HCT116 (cell line): Measurements from ENCODE around the gene RBM34. TPM values are rescaled to one million over a fixed set of nuclear protein-coding genes. Genes with fewer than 3 reads are reported as not detected.

Source experiments
- ATAC-seq: fragments of 200-7000 bp; cut with Tn5 transposase; 2 replicates; pipeline ENCODE4 v1.9.1; 2020; ENCODE audit warnings: mild to moderate bottlenecking, moderate library complexity
- BruUV-seq: library from RNA; stranded (reverse); fragments of 400-500 nt; replicated peaks from 2 replicates; lab custom pipeline; 2021; lab: Mats Ljungman, UMichigan
- CTCF ChIA-PET: fragments of 300-600 bp; sonication (Branson Sonifier 250); formaldehyde crosslinking; loops from one replicate; lab custom pipeline; 2021; ENCODE audit warnings: antibody characterized with exemption; lab: Charles Lee
- POLR2A ChIA-PET: fragments of 300-600, 350-600 bp; sonication (Branson Sonifier 250); formaldehyde crosslinking; loops from one replicate; lab custom pipeline; 2021; ENCODE audit warnings: antibody characterized with exemption; lab: Charles Lee
- RAD21 ChIA-PET, 2 experiments: fragments of 300-600 bp; sonication (Branson Sonifier 250); formaldehyde crosslinking; loops; one replicate each; lab custom pipeline; 2023; ENCODE audit warnings: low total read pairs in 2 of 2; ENCODE audit not compliant: uncharacterized antibody in 2 of 2, unreplicated experiment in 2 of 2, low non-redundant PET in 1 of 2; lab: Charles Lee
- DNase-seq: peaks from one replicate; pipeline ENCODE4 v3.0.0-alpha.2; 2010; ENCODE audit warnings: low read depth, low spot score
- H2AFZ ChIP-seq: fragments of 200-600 bp; shearing (Covaris generic), sonication (generic); 2 replicates; pipeline ENCODE4 v1.6.1; 2017; ENCODE audit warnings: low read depth, mixed run types, mixed read lengths, antibody characterized with exemption, low read length; ENCODE audit not compliant: poor library complexity, severe bottlenecking
- H3K27ac ChIP-seq: 2 replicates; pipeline ENCODE4 v1.5.1; 2012; ENCODE audit warnings: low read depth, low read length
- H3K27me3 ChIP-seq: fragments of 200-600 bp; sonication (generic); 2 replicates; pipeline ENCODE4 v1.6.1; 2016; ENCODE audit warnings: mixed run types, low read length, mixed read lengths; ENCODE audit not compliant: insufficient read depth
- H3K36me3 ChIP-seq, 2 experiments: fragments of 200-500 bp in 1 of 2; fragments of 200-600 bp in 1 of 2; sonication (Bioruptor generic) in 1 of 2; sonication (generic) in 1 of 2; 2 replicates each; pipeline versions ENCODE4 v1.5.1 to v1.6.1; 2014 to 2016; ENCODE audit warnings: low read length in 2 of 2, inconsistent platforms in 1 of 2, mixed read lengths in 1 of 2, mixed run types in 1 of 2; ENCODE audit not compliant: insufficient read depth in 2 of 2, control insufficient read depth in 1 of 2
- H3K4me1 ChIP-seq, 2 experiments: fragments of 200-600 bp in 1 of 2; sonication (generic) in 1 of 2; 2 replicates each; pipeline versions ENCODE4 v1.5.1 to v1.6.1; 2012 to 2017; ENCODE audit warnings: low read length in 2 of 2, inconsistent platforms in 1 of 2, mild to moderate bottlenecking in 1 of 2, mixed read lengths in 1 of 2, mixed run types in 1 of 2, moderate library complexity in 1 of 2; ENCODE audit not compliant: insufficient read depth in 2 of 2, control insufficient read depth in 1 of 2
- H3K4me2 ChIP-seq: fragments of 200-600 bp; sonication (generic); 2 replicates; pipeline ENCODE4 v1.6.1; 2017; ENCODE audit warnings: mixed run types, low read length, mixed read lengths
- H3K4me3 ChIP-seq, 2 experiments: fragments of 200-600 bp in 1 of 2; sonication (generic) in 1 of 2; replicated peaks in 1 of 2; 2 replicates each; pipeline ENCODE4 v1.5.1; 2011 to 2016; ENCODE audit warnings: low read length in 2 of 2, control low read depth in 1 of 2, low read depth in 1 of 2, mild to moderate bottlenecking in 1 of 2, mixed read lengths in 1 of 2, mixed run types in 1 of 2
- H3K79me2 ChIP-seq: fragments of 200-600 bp; sonication (generic); 2 replicates; pipeline ENCODE4 v1.6.1; 2017; ENCODE audit warnings: mild to moderate bottlenecking, mixed run types, low read length, moderate library complexity, mixed read lengths; ENCODE audit not compliant: insufficient read depth
- H3K9ac ChIP-seq: fragments of 200-600 bp; sonication (generic); 2 replicates; pipeline ENCODE4 v1.6.1; 2016; ENCODE audit warnings: low read length, mixed read lengths
- H3K9me2 ChIP-seq: fragments of 200-600 bp; sonication (generic), shearing (Covaris generic); 2 replicates; pipeline ENCODE4 v1.6.1; 2017; ENCODE audit warnings: mixed run types, mild to moderate bottlenecking, moderate library complexity; ENCODE audit not compliant: insufficient read depth
- H3K9me3 ChIP-seq, 2 experiments: fragments of 200-500 bp in 1 of 2; fragments of 200-600 bp in 1 of 2; sonication (Bioruptor generic) in 1 of 2; sonication (generic) in 1 of 2; 2 replicates each; pipeline ENCODE4 v1.6.1; 2014 to 2017; ENCODE audit warnings: low read length in 2 of 2, mixed read lengths in 2 of 2, inconsistent platforms in 1 of 2, low read depth in 1 of 2, mild to moderate bottlenecking in 1 of 2, mixed run types in 1 of 2, moderate library complexity in 1 of 2; ENCODE audit not compliant: control insufficient read depth in 1 of 2, insufficient read depth in 1 of 2
- H4K20me1 ChIP-seq: fragments of 200-600 bp; sonication (generic), shearing (Covaris generic); 2 replicates; pipeline ENCODE4 v1.6.1; 2017; ENCODE audit warnings: mixed run types, mild to moderate bottlenecking, moderate library complexity; ENCODE audit not compliant: insufficient read depth
- CBX3 ChIP-seq: IDR thresholded peaks from 2 replicates; pipeline ENCODE4 v1.6.1; 2012; ENCODE audit warnings: low read depth
- EGR1 ChIP-seq: IDR thresholded peaks from 2 replicates; pipeline ENCODE4 v1.6.1; 2012; ENCODE audit warnings: low read depth
- ELF1 ChIP-seq: IDR thresholded peaks from 2 replicates; pipeline ENCODE4 v1.6.1; 2012; ENCODE audit warnings: low read depth, borderline replicate concordance
- EZH2 ChIP-seq: fragments of 200-600 bp; sonication (generic); IDR thresholded peaks from 2 replicates; pipeline ENCODE4 v1.6.1; 2017; ENCODE audit warnings: antibody characterized with exemption, mixed run types
- EZH2phosphoT487 ChIP-seq: fragments of 200-600 bp; IDR thresholded peaks from 2 replicates; pipeline ENCODE4 v1.6.1; 2018; ENCODE audit warnings: antibody characterized with exemption, borderline replicate concordance
- JUND ChIP-seq: IDR thresholded peaks from 2 replicates; pipeline ENCODE4 v1.6.1; 2012
- MAX ChIP-seq: IDR thresholded peaks from 2 replicates; pipeline ENCODE4 v1.6.1; 2012
- POLR2A ChIP-seq: IDR thresholded peaks from 2 replicates; pipeline ENCODE4 v1.7.0; 2011; ENCODE audit warnings: borderline replicate concordance; ENCODE audit not compliant: insufficient read depth, insufficient read length; ENCODE audit errors: extremely low read depth
- RAD21 ChIP-seq: IDR thresholded peaks from 2 replicates; pipeline ENCODE4 v1.6.1; 2012; ENCODE audit warnings: low read depth, mild to moderate bottlenecking
- SIN3A ChIP-seq: IDR thresholded peaks from 2 replicates; pipeline ENCODE4 v1.6.1; 2012; ENCODE audit warnings: low read depth
- SP1 ChIP-seq: IDR thresholded peaks from 2 replicates; pipeline ENCODE4 v1.6.1; 2012; ENCODE audit warnings: low read depth
- TCF7L2 ChIP-seq: IDR thresholded peaks from 2 replicates; pipeline ENCODE4 v1.7.0; 2011; ENCODE audit warnings: borderline replicate concordance, inconsistent platforms; ENCODE audit not compliant: insufficient read depth, insufficient read length; ENCODE audit errors: extremely low read depth
- YY1 ChIP-seq: IDR thresholded peaks from 2 replicates; pipeline ENCODE4 v1.6.1; 2011; ENCODE audit warnings: low read length, low read depth, moderate library complexity, mild to moderate bottlenecking; ENCODE audit not compliant: insufficient replicate concordance; ENCODE audit errors: extremely low read depth
- ZBTB33 ChIP-seq: IDR thresholded peaks from 2 replicates; pipeline ENCODE4 v1.6.1; 2011; ENCODE audit warnings: mild to moderate bottlenecking, low read length, moderate library complexity; ENCODE audit not compliant: insufficient replicate concordance; ENCODE audit errors: extremely low read depth
- ZFX ChIP-seq: fragments of 450-650 bp; IDR thresholded peaks from 2 replicates; pipeline ENCODE4 v1.6.1; 2017
- ZNF274 ChIP-seq: fragments of 200-500 bp; sonication (Bioruptor generic); IDR thresholded peaks from 2 replicates; pipeline ENCODE4 v1.6.1; 2014; ENCODE audit warnings: mild to moderate bottlenecking, low read depth, low read length, inconsistent platforms
- intact Hi-C: fragments of 100-400 bp; cut with micrococcal nuclease; formaldehyde crosslinking; loops from 2 replicates; pipeline ENCODE4 v1.10.0; 2022
- total RNA-seq: library from RNA; stranded (reverse); gene quantifications from one replicate; pipeline ENCODE4 v1.2.1, GENCODE V29; 2021; ENCODE audit not compliant: unreplicated experiment
- TF ChIP-seq, protein P1 (sequence below): IDR thresholded peaks from 2 replicates; pipeline ENCODE4 v1.6.1; 2012; ENCODE audit warnings: low read depth

Gene RBM34
- total RNA-seq, 1 experiment from 2014 or later = 82.0 TPM

GRCh38 chr1:235152235-235152634 lies 8.8 kb downstream of the RBM34 start (continued):
- TF ChIP-seq, protein P1, sequence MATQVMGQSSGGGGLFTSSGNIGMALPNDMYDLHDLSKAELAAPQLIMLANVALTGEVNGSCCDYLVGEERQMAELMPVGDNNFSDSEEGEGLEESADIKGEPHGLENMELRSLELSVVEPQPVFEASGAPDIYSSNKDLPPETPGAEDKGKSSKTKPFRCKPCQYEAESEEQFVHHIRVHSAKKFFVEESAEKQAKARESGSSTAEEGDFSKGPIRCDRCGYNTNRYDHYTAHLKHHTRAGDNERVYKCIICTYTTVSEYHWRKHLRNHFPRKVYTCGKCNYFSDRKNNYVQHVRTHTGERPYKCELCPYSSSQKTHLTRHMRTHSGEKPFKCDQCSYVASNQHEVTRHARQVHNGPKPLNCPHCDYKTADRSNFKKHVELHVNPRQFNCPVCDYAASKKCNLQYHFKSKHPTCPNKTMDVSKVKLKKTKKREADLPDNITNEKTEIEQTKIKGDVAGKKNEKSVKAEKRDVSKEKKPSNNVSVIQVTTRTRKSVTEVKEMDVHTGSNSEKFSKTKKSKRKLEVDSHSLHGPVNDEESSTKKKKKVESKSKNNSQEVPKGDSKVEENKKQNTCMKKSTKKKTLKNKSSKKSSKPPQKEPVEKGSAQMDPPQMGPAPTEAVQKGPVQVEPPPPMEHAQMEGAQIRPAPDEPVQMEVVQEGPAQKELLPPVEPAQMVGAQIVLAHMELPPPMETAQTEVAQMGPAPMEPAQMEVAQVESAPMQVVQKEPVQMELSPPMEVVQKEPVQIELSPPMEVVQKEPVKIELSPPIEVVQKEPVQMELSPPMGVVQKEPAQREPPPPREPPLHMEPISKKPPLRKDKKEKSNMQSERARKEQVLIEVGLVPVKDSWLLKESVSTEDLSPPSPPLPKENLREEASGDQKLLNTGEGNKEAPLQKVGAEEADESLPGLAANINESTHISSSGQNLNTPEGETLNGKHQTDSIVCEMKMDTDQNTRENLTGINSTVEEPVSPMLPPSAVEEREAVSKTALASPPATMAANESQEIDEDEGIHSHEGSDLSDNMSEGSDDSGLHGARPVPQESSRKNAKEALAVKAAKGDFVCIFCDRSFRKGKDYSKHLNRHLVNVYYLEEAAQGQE = no peak
- TF ChIP-seq EZH2 (no peak), TCF7L2 (no peak)

GRCh38 chr1:235151033-235151432 lies 10.0 kb downstream of the RBM34 start:
- intact Hi-C loops = no loop called here
- H2AFZ ChIP-seq = no peak overlapping the region
- ATAC-seq (no peak), DNase-seq (no peak)
- BruUV-seq = no TSS peak
- no peaks in the 10 kb centered on the region for H3K9me2 ChIP-seq
- RAD21 ChIA-PET = no interaction called here
- H3K27me3 ChIP-seq = no peaks in the 10 kb centered on the region
- H3K9ac ChIP-seq = no peak overlapping the region
- H3K4me2 ChIP-seq = no peak overlapping the region
- peaks cover 2% of the 10 kb centered on the region; the same call in 1 of the 2 replicates for H4K20me1 ChIP-seq
- H3K36me3 ChIP-seq = peaks cover 36 to 51% of the 10 kb centered on the region in 2 experiments
- H3K4me1 ChIP-seq = peaks cover 0 to 1% of the 10 kb centered on the region in 2 experiments; a peak in 1 of 4 replicates
- POLR2A ChIA-PET = no interaction called here
- no peaks in the 10 kb centered on the region for H3K9me3 ChIP-seq
- H3K27ac ChIP-seq = no peak overlapping the region
- H3K79me2 ChIP-seq = peaks cover 31% of the 10 kb centered on the region
- no peak overlapping the region for H3K4me3 ChIP-seq
- CTCF ChIA-PET = no interaction called here
- TF ChIP-seq SIN3A (no peak), SP1 (no peak), EZH2phosphoT487 (no peak), ZFX (no peak), MAX (no peak), EGR1 (no peak), ELF1 (no peak), EZH2 (no peak), CBX3 (no peak), ZNF274 (no peak), TCF7L2 (no peak), JUND (no peak), YY1 (no peak), POLR2A (no peak), ZBTB33 (no peak), RAD21 (no peak)
- TF ChIP-seq, protein P1 = no peak
